Stimulated activated CD8-positive, alpha-beta memory T cell treated with anti-CD3 and anti-CD28 coated beads, Interleukin-7, amount 100 ng/mL, for 48 hours (primary cell): ENCODE measurements around the gene WFDC1.
"Not testable (repeated sequence)": the region's sequence is repeated elsewhere in the genome, so short reads cannot be mapped to it uniquely, and the experiment has no call there.

ENCODE experiments used
- DNase-seq, 2 donors: peaks; one replicate each; pipeline ENCODE4 v3.0.0-alpha.2; 2020; ENCODE audit warnings: low read depth in 1 of 2; ENCODE audit errors: extremely low read depth in 1 of 2

WFDC1 gene

DNA sequence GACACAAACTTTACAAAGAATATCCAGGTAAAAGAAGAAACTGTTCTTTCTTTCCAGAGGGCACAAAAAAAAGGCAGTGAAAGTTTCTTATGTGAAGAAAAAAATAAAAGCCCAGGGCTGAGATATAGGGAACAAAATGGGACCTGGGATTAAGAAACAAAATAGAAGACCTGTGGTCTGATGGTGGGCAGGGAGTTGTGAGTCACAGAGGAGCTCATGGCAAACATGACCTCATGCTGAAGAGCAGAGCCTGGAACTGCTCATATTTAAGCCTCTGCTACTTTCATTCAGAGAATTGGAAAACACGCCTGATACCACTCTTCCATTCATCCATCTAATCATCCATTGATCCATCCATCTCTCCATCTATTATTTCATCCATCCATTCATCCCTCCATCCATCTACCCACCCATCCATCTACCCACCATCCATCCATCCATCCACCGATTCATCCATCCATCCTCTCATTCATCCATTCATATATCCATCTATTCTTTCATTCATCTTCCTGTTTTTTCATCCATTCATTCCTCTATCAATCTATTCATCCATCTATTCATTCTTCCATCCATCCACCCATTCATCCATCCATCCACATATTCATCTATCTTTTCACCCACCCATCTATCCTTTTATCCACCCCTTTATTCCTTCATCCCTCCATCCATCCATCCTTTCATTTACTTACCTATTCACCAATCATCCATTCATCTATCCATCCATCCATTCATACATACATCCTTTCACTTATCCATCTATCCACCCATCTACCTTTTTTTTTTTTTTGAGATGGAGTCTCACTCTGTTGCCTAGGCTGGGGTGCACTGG is 30.0 kb downstream of the WFDC1 start:
- no peak for DNase-seq

DNA sequence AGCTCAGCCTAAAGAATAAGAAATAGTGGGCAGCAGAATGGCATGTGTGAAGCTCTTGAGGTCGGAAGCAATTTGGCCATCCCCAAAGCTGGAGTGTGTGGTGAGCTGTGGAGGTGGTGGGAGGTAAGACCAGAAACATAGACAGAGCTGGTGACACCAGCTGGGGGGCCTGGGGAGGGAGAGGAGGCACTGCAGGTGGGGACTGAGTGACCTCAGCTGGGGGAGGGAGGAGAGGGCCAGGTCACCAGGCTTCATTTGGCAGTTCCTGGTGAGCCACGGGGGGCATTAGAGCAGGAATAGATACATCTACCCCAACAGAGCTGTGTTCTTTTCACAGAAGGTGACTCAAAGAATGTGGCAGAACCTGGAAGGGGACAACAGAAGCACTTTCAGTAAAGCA is 31.9 kb downstream of the WFDC1 start:
- DNase-seq, result no peak

DNA sequence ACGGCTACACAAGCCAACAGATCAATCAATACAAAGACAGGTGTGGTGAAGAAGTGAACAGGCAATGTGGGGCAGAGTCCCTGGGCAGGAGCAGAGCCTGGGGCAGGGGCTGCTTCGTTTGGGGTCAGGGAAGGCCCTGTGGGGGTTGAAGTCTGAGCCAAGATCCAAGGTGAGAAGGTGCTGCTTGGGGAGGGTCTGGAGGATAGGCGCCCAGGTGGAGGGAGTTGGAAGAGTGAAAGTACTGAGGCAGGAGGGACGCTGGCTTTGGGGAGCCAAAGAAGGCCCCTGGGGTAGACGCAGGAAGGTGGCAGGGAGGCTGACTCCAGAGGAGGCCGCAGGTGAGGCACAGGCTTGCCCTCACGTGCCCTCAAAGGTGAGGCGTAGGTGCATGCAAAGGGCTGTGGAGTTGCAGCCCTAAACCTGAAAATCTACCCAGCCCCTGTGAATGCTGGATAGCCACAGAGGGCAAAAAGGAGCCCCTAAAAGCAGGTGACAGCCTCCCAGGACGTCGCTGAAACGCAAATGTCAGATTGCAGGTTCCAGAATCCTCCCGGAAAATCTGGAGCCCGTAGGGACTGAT is 33.3 kb downstream of the WFDC1 start:
- no peak for DNase-seq

DNA sequence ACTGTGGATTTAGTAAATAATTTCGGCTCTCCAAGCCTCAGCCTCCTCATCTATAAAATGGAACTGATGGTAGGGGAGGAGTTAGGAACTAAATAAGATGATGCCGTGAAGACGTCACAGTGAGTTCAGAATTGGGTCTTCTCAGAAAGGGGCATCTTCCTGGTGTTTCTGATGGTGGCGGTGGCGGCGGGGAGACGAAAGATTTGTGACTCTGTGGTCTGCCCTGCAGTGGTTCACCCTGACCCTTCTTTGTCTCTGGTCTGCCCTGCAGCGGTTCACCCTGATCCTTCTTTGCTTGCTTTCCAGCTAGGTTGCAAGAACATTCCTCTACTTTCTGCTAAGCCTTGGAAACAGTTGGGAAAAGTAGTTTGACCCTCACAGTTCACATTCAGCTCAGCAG is 34.3 kb downstream of the WFDC1 start:
- DNase-seq, result no peak

DNA sequence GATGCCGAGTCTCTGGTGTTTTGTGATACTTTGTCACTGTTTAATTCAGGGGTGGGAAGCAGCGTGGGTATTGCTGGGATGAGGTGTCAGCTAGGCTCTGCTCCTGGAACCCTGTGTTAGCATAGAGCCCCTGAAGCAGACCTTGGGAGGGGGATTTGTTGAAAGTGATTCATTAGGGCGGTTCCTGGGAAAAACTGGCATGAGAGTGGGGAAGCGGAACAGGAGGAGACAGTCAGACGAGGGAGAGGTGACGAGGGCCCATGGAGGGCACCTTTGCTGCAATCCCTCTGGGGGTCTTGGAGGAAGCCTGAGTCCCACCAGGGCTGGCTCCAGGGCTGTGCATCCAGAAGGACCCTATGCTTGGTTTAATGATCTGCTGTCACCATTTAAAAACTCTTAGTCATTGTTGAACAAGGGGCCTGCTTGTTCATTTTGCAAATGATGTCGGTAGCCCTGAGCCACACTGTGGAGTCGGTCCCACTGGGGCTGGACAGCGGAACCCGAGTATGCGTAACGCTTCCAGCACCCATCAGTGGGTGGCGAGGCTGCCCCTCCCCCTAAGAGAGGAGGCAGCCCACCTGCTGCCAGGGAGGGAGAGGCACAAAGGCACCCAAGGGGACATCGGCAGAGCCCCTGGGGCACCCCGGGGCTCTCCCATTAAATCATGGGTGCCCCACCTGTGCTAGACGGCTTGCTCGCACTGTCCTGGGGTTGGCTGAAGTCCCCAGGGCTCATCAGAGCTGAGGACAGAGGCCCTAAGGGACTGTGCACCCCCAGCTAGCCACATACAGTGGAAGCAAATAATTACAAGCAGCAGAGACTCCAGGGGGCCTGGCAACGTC is 35.4 kb downstream of the WFDC1 start:
- DNase-seq, result no peak

DNA sequence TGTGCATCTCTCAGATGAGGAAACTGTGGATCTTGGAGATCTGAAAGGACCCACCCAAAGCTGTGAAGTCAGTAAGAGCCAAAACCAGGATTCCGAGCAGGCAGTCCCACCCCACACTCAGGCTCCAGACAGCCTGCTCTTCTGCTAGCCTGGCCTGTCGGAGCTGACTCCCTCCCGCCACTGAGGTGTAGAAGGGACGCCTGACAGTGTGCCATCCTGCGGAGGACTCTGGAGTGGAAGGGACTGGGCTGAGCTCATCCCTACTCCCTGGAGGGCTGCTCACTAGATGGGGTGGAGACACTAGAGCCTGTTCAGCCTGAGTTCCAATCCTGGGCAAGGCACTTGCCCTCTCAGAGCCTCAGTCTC is 36.0 kb downstream of the WFDC1 start:
- no peak for DNase-seq

DNA sequence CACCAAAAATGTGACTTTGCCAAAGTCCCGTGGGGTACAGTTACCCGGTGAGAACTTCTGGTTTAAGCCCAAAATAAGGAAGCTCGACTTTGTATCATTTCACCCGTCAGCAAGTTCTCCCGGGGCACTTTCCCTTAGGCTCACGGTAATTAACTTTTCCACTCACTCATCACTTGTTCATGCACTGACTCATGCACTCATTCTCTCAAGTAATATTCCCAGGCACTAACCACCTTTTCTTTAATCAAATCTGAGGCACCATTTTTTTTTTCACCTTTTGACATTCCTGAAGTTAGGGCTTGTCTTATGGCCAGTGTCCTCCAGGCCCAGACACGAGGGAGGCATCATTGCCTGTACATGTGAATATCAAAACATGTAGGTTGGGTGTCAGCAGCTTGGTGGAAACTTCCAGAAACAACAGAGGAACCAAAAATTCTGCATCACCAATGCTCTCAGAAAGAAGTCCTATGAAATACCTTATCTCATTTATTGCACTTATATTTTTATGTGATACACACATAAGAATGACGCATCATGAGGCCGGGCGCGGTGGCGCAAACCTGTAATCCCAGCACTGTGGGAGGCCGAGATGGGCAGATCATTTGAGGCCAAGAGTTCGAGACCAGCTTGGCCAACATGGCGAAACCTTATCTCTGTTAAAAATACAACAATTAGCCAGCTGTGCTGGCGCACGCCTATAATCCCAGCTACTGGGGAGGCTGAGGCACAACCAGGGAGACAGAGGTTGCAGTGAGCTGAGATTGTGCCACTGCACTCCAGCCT is 37.5 kb downstream of the WFDC1 start:
- no peak for DNase-seq

DNA sequence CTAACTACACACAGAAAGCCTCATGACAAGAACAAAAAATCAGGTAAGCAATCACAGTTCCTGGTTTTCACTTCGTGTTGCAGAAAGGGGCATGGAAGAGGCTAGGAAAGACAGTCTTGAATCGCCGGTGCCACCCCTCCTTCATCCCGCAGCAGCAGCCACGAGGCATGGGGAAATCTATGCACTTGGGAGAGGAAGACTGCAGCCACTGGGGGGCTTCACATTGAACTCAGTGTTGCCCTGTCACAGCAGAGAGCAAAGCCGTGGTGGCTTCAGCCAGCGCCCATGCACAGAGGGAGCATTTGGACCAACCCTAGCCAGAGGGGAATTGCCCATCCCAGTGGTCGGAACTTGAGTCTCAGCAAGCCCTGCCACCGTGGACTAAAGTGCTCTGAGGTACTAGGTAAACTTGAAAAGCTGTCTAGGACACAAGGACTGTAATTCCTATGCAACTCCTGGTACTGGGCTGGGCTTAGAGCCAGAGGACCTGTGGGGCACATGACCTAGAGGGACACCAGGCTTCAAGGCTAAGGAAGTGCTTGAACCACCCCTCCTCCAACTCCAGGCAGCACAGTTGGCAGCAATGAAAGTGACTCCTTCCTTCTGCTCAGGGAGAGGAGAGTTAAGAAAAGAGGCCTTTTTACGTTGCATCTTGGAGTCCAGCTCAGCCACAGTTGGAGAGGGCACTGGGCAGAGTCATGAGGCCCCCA is 38.5 kb downstream of the WFDC1 start:
- no peak for DNase-seq

DNA sequence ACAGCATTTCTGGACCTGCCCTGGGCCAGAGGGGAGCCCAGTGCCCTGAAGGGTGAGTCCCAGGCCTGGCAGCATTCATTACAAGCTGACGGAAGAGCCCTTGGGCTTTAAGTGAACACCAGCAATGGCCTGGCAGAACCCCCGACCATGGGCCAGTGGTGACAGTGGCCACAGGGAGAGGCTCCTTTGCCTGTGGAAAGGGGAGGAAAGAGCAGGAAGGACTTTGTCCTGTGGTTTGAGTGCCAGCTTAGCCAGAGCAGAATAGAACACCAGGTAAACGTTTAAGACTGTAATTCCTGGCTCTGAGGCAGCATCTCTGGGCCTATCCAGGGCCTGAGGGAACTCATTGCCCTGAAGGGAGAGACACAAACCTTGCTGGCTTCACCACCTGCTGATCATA is 39.4 kb downstream of the WFDC1 start:
- DNase-seq, result no peak

DNA sequence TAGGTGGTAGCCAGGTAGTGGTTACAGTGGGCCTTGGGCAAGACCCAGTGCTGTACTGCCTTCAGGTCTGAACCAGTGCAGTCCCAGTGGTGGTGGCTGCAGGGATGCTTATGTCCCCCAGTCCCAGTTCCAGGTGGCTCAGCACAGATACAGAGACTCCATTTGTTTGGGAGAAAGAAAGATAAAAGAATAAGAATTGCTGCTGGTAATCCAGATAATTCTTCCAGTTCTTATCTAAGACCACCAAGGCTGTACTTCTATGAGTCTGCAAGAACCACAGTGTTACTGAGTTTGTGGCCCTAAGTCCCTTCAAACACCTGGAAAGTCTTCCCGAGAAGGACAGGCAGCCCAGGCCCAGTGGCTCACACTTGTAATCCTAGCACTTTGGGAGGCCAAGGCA is 39.8 kb downstream of the WFDC1 start:
- DNase-seq, result no peak

DNA sequence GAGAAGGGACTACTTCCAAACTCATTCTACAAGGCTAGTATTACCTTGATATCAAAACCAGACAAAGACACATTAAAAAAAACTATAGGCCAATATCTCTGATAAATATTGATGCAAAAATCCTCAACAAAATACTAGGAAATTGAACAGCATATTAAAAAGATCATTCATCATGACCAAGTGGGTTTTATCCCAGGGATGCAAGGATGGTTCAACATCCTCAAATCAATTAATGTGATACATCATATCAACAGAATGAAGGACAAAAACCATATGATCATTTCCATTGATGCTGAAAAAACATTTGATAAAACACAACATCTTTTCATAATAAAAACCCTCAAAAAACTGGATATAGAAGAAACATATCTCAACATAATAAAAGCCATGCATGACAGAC is 42.6 kb downstream of the WFDC1 start:
- not testable (repeated sequence) for DNase-seq

DNA sequence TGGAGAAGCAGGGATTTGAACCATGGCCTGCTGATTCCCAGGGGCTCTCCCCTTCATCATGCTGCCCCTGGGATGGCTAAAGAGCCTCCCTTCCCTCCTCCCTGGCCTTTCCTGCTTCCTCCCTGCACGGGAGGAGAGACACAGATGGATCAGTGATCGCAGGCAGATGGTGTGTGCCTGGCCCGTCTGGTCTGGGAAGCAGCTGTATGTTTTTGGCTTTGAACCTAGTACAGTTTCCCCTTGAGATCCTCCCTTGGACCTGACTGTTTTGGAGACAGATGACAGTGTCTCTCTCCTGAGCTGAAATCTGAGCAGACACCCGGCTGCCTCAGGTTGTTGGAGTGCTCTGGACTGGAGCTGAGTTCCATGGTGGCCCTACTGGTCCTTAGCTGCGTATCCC is 44.6 kb downstream of the WFDC1 start:
- DNase-seq, result no peak

DNA sequence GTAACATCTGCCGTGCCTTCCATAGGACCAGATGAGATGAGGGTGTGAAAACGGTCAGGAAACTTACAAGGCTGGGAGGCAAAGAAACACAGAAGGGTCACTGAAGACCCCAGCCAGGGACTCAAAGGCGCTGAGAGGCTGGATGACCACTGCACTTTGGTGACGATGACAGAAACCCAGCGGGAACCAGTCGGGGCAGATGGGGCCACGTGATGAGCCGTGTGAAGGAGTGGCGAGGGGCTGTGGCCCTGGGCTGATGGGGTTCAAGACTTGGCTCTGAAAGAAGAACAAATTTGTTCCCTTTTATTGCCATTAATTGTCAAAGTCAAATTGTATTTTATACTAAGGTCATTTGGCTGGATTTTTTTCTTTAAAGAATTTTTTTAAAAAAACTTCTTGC is 45.1 kb downstream of the WFDC1 start:
- no peak for DNase-seq

DNA sequence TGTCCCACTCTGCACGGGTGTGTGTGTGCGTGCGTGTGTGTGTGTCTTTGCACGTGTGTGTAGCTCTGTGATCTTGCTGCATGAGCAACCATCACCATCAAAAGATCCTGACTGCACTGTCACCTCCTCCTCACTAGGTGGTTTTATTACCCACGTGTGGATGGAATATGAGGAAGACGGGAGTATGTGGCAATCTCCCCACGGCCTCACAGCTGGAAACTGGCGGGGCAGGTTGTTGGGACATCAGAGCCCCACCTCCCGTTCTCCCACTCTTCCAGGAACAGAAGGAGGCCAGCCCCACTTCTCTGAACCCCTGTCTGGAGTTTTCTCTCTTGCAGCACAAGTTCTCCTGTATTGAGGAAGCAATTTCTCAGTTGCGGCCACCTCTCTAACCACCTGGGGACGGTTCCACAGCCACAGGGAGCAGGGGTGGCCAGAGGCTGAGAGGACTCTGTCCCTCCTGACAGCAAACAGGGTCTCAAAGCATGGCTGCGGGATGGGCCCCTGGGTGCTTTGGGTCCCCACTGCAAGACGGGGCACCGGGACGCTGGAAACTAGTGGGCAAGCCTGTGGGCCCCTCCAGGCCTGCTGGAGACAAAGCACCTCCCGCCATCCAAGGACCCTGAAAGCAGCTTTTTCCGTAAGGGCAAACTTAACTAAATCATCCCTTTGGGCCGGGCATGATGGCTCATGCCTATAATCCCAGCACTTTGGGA is 45.8 kb downstream of the WFDC1 start:
- DNase-seq, result no peak

DNA sequence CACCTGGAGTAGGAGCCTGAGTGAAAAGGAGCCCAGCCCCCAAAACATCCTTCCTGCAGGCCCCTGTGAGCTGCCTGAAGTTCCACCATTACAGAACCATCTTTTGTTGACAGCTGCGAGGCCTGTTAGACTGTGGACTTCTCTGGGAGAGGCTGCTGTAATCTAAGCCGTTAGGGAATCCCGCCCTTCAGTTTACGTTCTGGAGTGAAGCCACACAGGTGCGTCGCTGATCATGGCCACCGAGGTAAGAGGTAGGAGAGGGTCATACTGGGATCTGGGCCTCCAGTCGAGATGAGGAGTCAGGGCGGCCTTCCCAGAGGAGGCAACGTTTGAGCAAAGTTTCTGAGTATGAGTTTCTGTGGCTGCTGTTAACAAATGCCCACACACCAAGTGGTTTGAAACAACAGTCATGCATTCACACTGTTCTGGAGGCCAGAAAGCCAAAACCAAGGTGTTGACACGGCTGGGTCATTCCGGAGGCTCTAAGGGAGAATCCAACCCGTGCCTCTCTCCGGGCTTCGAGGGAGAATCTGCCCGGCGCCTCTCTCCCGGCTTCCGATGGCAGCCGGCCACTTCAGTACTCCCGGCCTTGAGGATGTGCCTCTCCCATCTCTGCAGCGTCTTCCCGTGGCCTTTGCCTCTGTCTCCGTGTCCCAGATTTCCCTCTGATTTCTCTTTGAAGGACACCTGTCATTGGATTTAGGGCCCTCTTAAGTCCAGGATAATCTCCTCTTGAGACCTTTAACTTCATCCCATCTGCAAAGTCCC is 47.0 kb downstream of the WFDC1 start:
- DNase-seq, result no peak

DNA sequence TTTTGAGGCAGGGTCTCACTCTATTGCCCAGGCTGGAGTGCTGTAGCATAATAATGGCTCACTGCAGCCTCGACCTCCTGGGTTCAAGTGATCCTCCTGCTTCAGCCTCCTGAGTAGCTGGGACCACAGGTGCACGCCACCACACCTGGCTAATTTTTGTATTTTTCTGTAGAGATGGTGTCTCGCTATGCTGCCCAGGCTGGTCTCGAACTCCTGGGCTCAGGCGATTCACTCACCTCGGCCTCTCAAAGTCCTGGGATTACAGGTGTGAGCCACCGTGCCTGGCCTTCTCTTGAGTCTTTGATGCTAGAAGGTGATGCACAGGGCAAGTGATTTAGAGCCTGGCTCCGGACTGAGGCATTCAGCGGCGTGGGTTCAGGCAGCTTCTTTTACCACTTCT is 49.1 kb downstream of the WFDC1 start:
- not testable (repeated sequence) for DNase-seq

DNA sequence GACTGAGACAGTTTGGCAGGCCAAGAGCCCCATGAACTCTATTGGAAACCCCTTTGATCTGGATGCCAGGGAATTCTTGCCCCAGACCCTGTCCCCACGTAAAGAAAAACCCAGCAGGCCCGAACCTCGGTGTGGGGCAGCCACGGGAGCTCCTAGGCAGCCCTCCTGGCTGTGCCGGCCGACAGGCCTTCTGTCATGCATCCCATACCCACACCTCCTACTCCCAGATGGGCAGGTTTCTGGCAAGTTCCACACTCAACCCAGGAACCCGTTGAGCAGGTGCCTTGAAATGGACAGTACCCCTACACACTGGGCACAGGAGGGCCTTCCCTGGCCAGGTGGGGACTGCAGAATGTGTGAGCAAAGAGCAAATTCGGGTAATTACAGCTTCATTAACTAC is 50.1 kb downstream of the WFDC1 start:
- no peak for DNase-seq

DNA sequence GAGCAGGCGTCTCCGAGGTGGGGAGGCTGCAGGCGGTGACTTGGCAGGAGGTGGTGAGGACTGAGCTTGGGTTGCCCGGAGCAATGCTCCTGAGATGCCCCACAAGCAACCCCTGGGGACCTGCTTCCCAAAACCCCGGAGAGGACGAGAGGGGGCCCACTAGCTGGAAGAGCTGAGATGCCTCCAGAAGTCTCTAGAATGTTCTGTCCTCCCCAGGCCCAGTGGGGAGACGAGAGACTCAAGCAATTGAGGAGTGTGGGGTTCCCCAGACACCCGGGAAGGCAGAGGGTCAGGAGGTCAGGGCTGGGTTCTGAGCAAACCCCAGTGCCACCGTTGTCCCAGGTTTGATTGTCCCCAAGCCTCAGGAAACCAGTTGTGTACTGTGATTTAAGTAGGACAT is 52.5 kb downstream of the WFDC1 start:
- DNase-seq, result no peak

DNA sequence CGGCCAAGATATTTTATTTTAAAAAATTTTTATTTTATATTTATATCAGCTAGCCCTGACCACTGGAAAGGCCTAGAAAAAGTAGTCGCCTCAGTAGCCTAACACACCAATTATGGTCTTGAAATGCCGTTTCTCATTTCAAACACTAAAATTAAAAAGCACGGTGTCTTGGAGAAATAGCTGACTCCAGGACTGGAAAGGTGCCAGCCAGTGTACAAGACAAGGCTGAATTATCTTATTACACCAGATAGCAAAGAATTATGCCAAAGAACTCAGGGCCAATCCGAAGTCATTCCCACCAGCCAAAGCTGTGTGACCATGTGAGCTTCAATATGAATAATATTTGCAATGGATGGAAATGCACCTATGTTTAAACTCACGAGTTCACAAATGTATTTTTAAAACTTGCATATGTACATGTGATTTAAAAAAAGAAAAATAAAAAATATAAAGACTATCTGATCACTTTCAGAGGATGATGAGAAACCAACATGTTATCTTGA is 53.8 kb downstream of the WFDC1 start:
- DNase-seq, result no peak
